Measurements from ENCODE around the gene CAMTA1. TPM values are rescaled to one million over a fixed set of nuclear protein-coding genes. Genes with fewer than 3 reads are reported as not detected.

CAMTA1 gene
- total RNA-seq, 1 experiment from 2014 or later: 85.2 TPM

GRCh38 chr1:7531562-7532340, 746.5 kb downstream of the CAMTA1 start:
- H3K27ac ChIP-seq (ENCODE audit: low read depth, low read length, poor library complexity, severe bottlenecking): no peak overlapping the region
- ChIA-PET POLR2A (ENCODE audit: low non-redundant PET) (no interaction called here), CTCF (no interaction called here)
- H3K4me1 ChIP-seq (ENCODE audit: insufficient read depth, low read length, poor library complexity, severe bottlenecking): peaks cover 31% of the 10 kb centered on the region
- intact Hi-C loops (cut with micrococcal nuclease; ENCODE audit: unreplicated experiment): no loop called here
- H3K27me3 ChIP-seq (replicated peaks; ENCODE audit: insufficient read depth, low read depth, low read length, poor library complexity): no peaks in the 10 kb centered on the region
- BruUV-seq (replicated peaks): no TSS peak
- no peak for DNase-seq (ENCODE audit: low spot score)
- H3K36me3 ChIP-seq (ENCODE audit: insufficient read depth, low read length, poor library complexity, severe bottlenecking): no peaks in the 10 kb centered on the region
- H3K9me3 ChIP-seq (ENCODE audit: low read depth, low read length, poor library complexity, severe bottlenecking): no peaks in the 10 kb centered on the region
- no peak overlapping the region for H3K4me3 ChIP-seq (ENCODE audit: low read depth, low read length, poor library complexity, severe bottlenecking)
- TF ChIP-seq EZH2 (IDR thresholded peaks at IDR 0.05; ENCODE audit: borderline replicate concordance, low read depth, low read length, poor library complexity, severe bottlenecking) (no peak), CTCF (conservative IDR thresholded peaks at IDR 0.05; ENCODE audit: low read depth, low read length) (no peak)

GRCh38 chr1:7533006-7533405, 747.8 kb downstream of the CAMTA1 start:
- ChIA-PET CTCF (no interaction called here), POLR2A (ENCODE audit: low non-redundant PET) (no interaction called here)
- Histone ChIP-seq H3K27ac (ENCODE audit: low read depth, low read length, poor library complexity, severe bottlenecking) (no peak overlapping the region), H3K27me3 (replicated peaks; ENCODE audit: insufficient read depth, low read depth, low read length, poor library complexity) (no peaks in the 10 kb centered on the region), H3K36me3 (ENCODE audit: insufficient read depth, low read length, poor library complexity, severe bottlenecking) (no peaks in the 10 kb centered on the region), H3K4me3 (ENCODE audit: low read depth, low read length, poor library complexity, severe bottlenecking) (no peak overlapping the region), H3K9me3 (ENCODE audit: low read depth, low read length, poor library complexity, severe bottlenecking) (no peaks in the 10 kb centered on the region), H3K4me1 (ENCODE audit: insufficient read depth, low read length, poor library complexity, severe bottlenecking) (peaks cover 34% of the 10 kb centered on the region)
- no peak for DNase-seq (ENCODE audit: low spot score)
- BruUV-seq (replicated peaks): no TSS peak
- intact Hi-C loops (cut with micrococcal nuclease; ENCODE audit: unreplicated experiment): no loop called here
- no peak for TF ChIP-seq CTCF (conservative IDR thresholded peaks at IDR 0.05; ENCODE audit: low read depth, low read length)
- no peak for TF ChIP-seq EZH2 (IDR thresholded peaks at IDR 0.05; ENCODE audit: borderline replicate concordance, low read depth, low read length, poor library complexity, severe bottlenecking)

DNA sequence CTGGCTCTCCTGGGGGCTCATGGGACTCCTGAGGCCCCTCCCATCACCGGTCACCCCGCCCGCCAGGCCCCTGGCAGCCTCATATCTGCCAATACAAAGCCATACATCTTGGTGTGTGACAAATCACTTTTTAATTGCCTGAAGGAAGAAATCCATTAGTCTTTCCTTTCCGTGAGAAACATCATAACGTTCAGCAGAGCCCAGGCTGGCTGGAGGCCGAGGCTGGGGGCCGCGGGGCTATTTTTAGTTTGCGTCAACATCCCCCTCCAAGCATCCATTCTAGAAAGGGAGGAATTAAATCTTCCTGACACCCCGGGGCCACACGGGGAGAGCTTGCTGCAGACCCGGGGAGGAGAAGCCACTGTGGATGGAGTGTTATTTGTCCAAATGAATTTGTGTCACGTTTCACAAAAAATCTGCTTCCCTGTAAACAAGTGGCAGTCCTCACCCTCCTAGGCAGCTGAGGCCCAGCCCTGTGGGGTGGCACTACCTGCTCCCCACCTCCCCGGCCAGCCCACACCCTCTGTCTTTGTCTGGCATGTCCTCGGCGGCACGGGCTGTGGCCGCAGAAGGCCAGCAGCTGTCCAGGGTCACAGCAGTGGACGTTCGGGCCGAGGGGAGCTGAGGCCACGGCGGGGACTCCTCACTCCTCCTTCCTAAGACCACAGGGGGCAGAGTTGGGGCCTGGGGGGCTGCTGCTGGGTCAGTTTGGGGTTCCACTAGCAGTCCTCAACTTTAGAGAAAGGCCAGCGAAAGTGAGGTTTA, 749.0 kb downstream of the CAMTA1 start:
- Histone ChIP-seq H3K27me3 (replicated peaks; ENCODE audit: insufficient read depth, low read depth, low read length, poor library complexity) (no peaks in the 10 kb centered on the region), H3K27ac (ENCODE audit: low read depth, low read length, poor library complexity, severe bottlenecking) (peak overlapping the region; percentile 55), H3K9me3 (ENCODE audit: low read depth, low read length, poor library complexity, severe bottlenecking) (no peaks in the 10 kb centered on the region), H3K4me3 (ENCODE audit: low read depth, low read length, poor library complexity, severe bottlenecking) (no peak overlapping the region), H3K36me3 (ENCODE audit: insufficient read depth, low read length, poor library complexity, severe bottlenecking) (no peaks in the 10 kb centered on the region), H3K4me1 (ENCODE audit: insufficient read depth, low read length, poor library complexity, severe bottlenecking) (peaks cover 34% of the 10 kb centered on the region)
- intact Hi-C loops (cut with micrococcal nuclease; ENCODE audit: unreplicated experiment): no loop called here
- DNase-seq (ENCODE audit: low spot score): peak; percentile 51
- POLR2A ChIA-PET (ENCODE audit: low non-redundant PET): no interaction called here
- no peak for TF ChIP-seq EZH2 (IDR thresholded peaks at IDR 0.05; ENCODE audit: borderline replicate concordance, low read depth, low read length, poor library complexity, severe bottlenecking)
- no peak for TF ChIP-seq CTCF (conservative IDR thresholded peaks at IDR 0.05; ENCODE audit: low read depth, low read length)
- CTCF ChIA-PET: no interaction called here
- no TSS peak for BruUV-seq (replicated peaks)

All from A673 (cell line).